Measurements from ENCODE around the gene LAMB3. TPM values are rescaled to one million over a fixed set of nuclear protein-coding genes. Genes with fewer than 3 reads are reported as not detected.

LAMB3 gene
- total RNA-seq, 1 experiment from 2014 or later, result 1.3 TPM

GRCh38 chr1:209607102-209607794, 45.0 kb downstream of the LAMB3 start:
- Histone ChIP-seq H3K9me2 (replicated peaks; ENCODE audit: insufficient read depth, low read length) (no peaks in the 10 kb centered on the region), H3K36me3 (ENCODE audit: insufficient read depth, low read length) (no peaks in the 10 kb centered on the region), H2AFZ (ENCODE audit: low read length) (no peak overlapping the region), H3K27me3 (ENCODE audit: low read length) (no peaks in the 10 kb centered on the region), H3K4me1 (ENCODE audit: low read length) (no peaks in the 10 kb centered on the region), H3K9ac (ENCODE audit: low read length) (no peak overlapping the region), H3K9me3 (ENCODE audit: low read length) (no peaks in the 10 kb centered on the region), H4K20me1 (ENCODE audit: insufficient read depth, low read depth, low read length) (no peaks in the 10 kb centered on the region), H3K4me3 (ENCODE audit: low read length) (no peak overlapping the region), H3K27ac (ENCODE audit: low read length) (no peak overlapping the region), H3K4me2 (ENCODE audit: low read depth, low read length, poor library complexity, severe bottlenecking) (no peak overlapping the region), H3K79me2 (ENCODE audit: low read length) (no peaks in the 10 kb centered on the region)
- DNase-seq, result no peak

GRCh38 chr1:209603877-209604276, 48.3 kb downstream of the LAMB3 start:
- no peaks in the 10 kb centered on the region for H3K36me3 ChIP-seq (ENCODE audit: insufficient read depth, low read length)
- no peak for DNase-seq
- H3K4me2 ChIP-seq (ENCODE audit: low read depth, low read length, poor library complexity, severe bottlenecking), result no peak overlapping the region

GRCh38 chr1:209601809-209602657, 50.2 kb downstream of the LAMB3 start:
- Histone ChIP-seq H4K20me1 (ENCODE audit: insufficient read depth, low read depth, low read length) (no peaks in the 10 kb centered on the region), H3K9me2 (replicated peaks; ENCODE audit: insufficient read depth, low read length) (no peaks in the 10 kb centered on the region), H3K4me1 (ENCODE audit: low read length) (no peaks in the 10 kb centered on the region), H3K27me3 (ENCODE audit: low read length) (no peaks in the 10 kb centered on the region), H3K27ac (ENCODE audit: low read length) (no peak overlapping the region), H3K4me3 (ENCODE audit: low read length) (no peak overlapping the region), H3K9ac (ENCODE audit: low read length) (no peak overlapping the region), H3K36me3 (ENCODE audit: insufficient read depth, low read length) (no peaks in the 10 kb centered on the region), H3K4me2 (ENCODE audit: low read depth, low read length, poor library complexity, severe bottlenecking) (no peak overlapping the region), H3K9me3 (ENCODE audit: low read length) (no peaks in the 10 kb centered on the region), H2AFZ (ENCODE audit: low read length) (no peak overlapping the region), H3K79me2 (ENCODE audit: low read length) (no peaks in the 10 kb centered on the region)
- DNase-seq, result peak; percentile 63

More at GRCh38 chr1:209603877-209604276, 48.3 kb downstream of the LAMB3 start:
- no peak overlapping the region for H3K9ac ChIP-seq (ENCODE audit: low read length)
- H3K27ac ChIP-seq (ENCODE audit: low read length), result no peak overlapping the region
- H3K79me2 ChIP-seq (ENCODE audit: low read length), result no peaks in the 10 kb centered on the region
- no peaks in the 10 kb centered on the region for H4K20me1 ChIP-seq (ENCODE audit: insufficient read depth, low read depth, low read length)
- no peaks in the 10 kb centered on the region for H3K9me2 ChIP-seq (replicated peaks; ENCODE audit: insufficient read depth, low read length)
- no peak overlapping the region for H2AFZ ChIP-seq (ENCODE audit: low read length)
- no peaks in the 10 kb centered on the region for H3K4me1 ChIP-seq (ENCODE audit: low read length)
- H3K9me3 ChIP-seq (ENCODE audit: low read length), result no peaks in the 10 kb centered on the region
- no peaks in the 10 kb centered on the region for H3K27me3 ChIP-seq (ENCODE audit: low read length)
- no peak overlapping the region for H3K4me3 ChIP-seq (ENCODE audit: low read length)

- no peak overlapping the region for H2AFZ ChIP-seq (ENCODE audit: low read length)
- no peaks in the 10 kb centered on the region for H3K9me2 ChIP-seq (replicated peaks; ENCODE audit: insufficient read depth, low read length)
- H3K4me3 ChIP-seq (ENCODE audit: low read length), result no peak overlapping the region
- no peak overlapping the region for H3K9ac ChIP-seq (ENCODE audit: low read length)
- H3K9me3 ChIP-seq (ENCODE audit: low read length), result no peaks in the 10 kb centered on the region
- no peaks in the 10 kb centered on the region for H3K27me3 ChIP-seq (ENCODE audit: low read length)
- no peak for DNase-seq
- no peak overlapping the region for H3K27ac ChIP-seq (ENCODE audit: low read length)
- H3K79me2 ChIP-seq (ENCODE audit: low read length), result no peaks in the 10 kb centered on the region
- H4K20me1 ChIP-seq (ENCODE audit: insufficient read depth, low read depth, low read length), result no peaks in the 10 kb centered on the region
- no peaks in the 10 kb centered on the region for H3K36me3 ChIP-seq (ENCODE audit: insufficient read depth, low read length)
- no peaks in the 10 kb centered on the region for H3K4me1 ChIP-seq (ENCODE audit: low read length)
- no peak overlapping the region for H3K4me2 ChIP-seq (ENCODE audit: low read depth, low read length, poor library complexity, severe bottlenecking)
Observed at GRCh38 chr1:209600541-209600940, 51.7 kb downstream of the LAMB3 start.

GRCh38 chr1:209598227-209598626, 54.0 kb downstream of the LAMB3 start:
- Histone ChIP-seq H3K27ac (ENCODE audit: low read length) (no peak overlapping the region), H3K4me1 (ENCODE audit: low read length) (no peaks in the 10 kb centered on the region), H3K4me2 (ENCODE audit: low read depth, low read length, poor library complexity, severe bottlenecking) (no peak overlapping the region), H3K9me3 (ENCODE audit: low read length) (no peaks in the 10 kb centered on the region), H3K79me2 (ENCODE audit: low read length) (no peaks in the 10 kb centered on the region), H3K36me3 (ENCODE audit: insufficient read depth, low read length) (no peaks in the 10 kb centered on the region), H2AFZ (ENCODE audit: low read length) (no peak overlapping the region), H3K9me2 (replicated peaks; ENCODE audit: insufficient read depth, low read length) (no peaks in the 10 kb centered on the region), H3K4me3 (ENCODE audit: low read length) (no peak overlapping the region), H3K9ac (ENCODE audit: low read length) (no peak overlapping the region), H4K20me1 (ENCODE audit: insufficient read depth, low read depth, low read length) (no peaks in the 10 kb centered on the region), H3K27me3 (ENCODE audit: low read length) (no peaks in the 10 kb centered on the region)
- no peak for DNase-seq

- Histone ChIP-seq H3K4me3 (ENCODE audit: low read length) (no peak overlapping the region), H3K79me2 (ENCODE audit: low read length) (no peaks in the 10 kb centered on the region), H3K9me2 (replicated peaks; ENCODE audit: insufficient read depth, low read length) (no peaks in the 10 kb centered on the region), H3K27ac (ENCODE audit: low read length) (no peak overlapping the region), H3K36me3 (ENCODE audit: insufficient read depth, low read length) (no peaks in the 10 kb centered on the region), H3K9me3 (ENCODE audit: low read length) (no peaks in the 10 kb centered on the region), H2AFZ (ENCODE audit: low read length) (no peak overlapping the region), H3K4me1 (ENCODE audit: low read length) (no peaks in the 10 kb centered on the region), H3K27me3 (ENCODE audit: low read length) (no peaks in the 10 kb centered on the region), H3K4me2 (ENCODE audit: low read depth, low read length, poor library complexity, severe bottlenecking) (no peak overlapping the region), H3K9ac (ENCODE audit: low read length) (no peak overlapping the region), H4K20me1 (ENCODE audit: insufficient read depth, low read depth, low read length) (no peaks in the 10 kb centered on the region)
- no peak for DNase-seq
Observed at GRCh38 chr1:209597499-209597898, 54.7 kb downstream of the LAMB3 start.

GRCh38 chr1:209595599-209596285, 56.5 kb downstream of the LAMB3 start:
- Histone ChIP-seq H4K20me1 (ENCODE audit: insufficient read depth, low read depth, low read length) (no peaks in the 10 kb centered on the region), H3K79me2 (ENCODE audit: low read length) (no peaks in the 10 kb centered on the region), H3K36me3 (ENCODE audit: insufficient read depth, low read length) (no peaks in the 10 kb centered on the region), H3K9me2 (replicated peaks; ENCODE audit: insufficient read depth, low read length) (no peaks in the 10 kb centered on the region), H3K4me2 (ENCODE audit: low read depth, low read length, poor library complexity, severe bottlenecking) (no peak overlapping the region), H3K9ac (ENCODE audit: low read length) (no peak overlapping the region), H3K27ac (ENCODE audit: low read length) (no peak overlapping the region), H3K4me1 (ENCODE audit: low read length) (no peaks in the 10 kb centered on the region), H3K27me3 (ENCODE audit: low read length) (no peaks in the 10 kb centered on the region), H3K4me3 (ENCODE audit: low read length) (no peak overlapping the region), H2AFZ (ENCODE audit: low read length) (no peak overlapping the region), H3K9me3 (ENCODE audit: low read length) (no peaks in the 10 kb centered on the region)
- DNase-seq, result no peak

GRCh38 chr1:209595028-209595427, 57.2 kb downstream of the LAMB3 start:
- no peak overlapping the region for H3K27ac ChIP-seq (ENCODE audit: low read length)
- DNase-seq, result no peak
- no peak overlapping the region for H3K9ac ChIP-seq (ENCODE audit: low read length)
- H3K4me1 ChIP-seq (ENCODE audit: low read length), result no peaks in the 10 kb centered on the region
- H3K79me2 ChIP-seq (ENCODE audit: low read length), result no peaks in the 10 kb centered on the region
- H3K4me3 ChIP-seq (ENCODE audit: low read length), result no peak overlapping the region
- H4K20me1 ChIP-seq (ENCODE audit: insufficient read depth, low read depth, low read length), result no peaks in the 10 kb centered on the region
- H3K9me3 ChIP-seq (ENCODE audit: low read length), result no peaks in the 10 kb centered on the region
- no peaks in the 10 kb centered on the region for H3K9me2 ChIP-seq (replicated peaks; ENCODE audit: insufficient read depth, low read length)
- no peaks in the 10 kb centered on the region for H3K36me3 ChIP-seq (ENCODE audit: insufficient read depth, low read length)
- no peaks in the 10 kb centered on the region for H3K27me3 ChIP-seq (ENCODE audit: low read length)
- no peak overlapping the region for H3K4me2 ChIP-seq (ENCODE audit: low read depth, low read length, poor library complexity, severe bottlenecking)
- H2AFZ ChIP-seq (ENCODE audit: low read length), result no peak overlapping the region
